ENCODE data around the gene ODR4. TPM values are rescaled to one million over a fixed set of nuclear protein-coding genes. Genes with fewer than 3 reads are reported as not detected.
"Not testable (repeated sequence)": the region's sequence is repeated elsewhere in the genome, so short reads cannot be mapped to it uniquely, and the experiment has no call there.

ODR4 gene
- total and polyA plus RNA-seq, 9 donors: 11.6 to 19.1 (median 15.4) TPM

GRCh38 chr1:186337554-186337953, 38.1 kb upstream of the ODR4 start:
- no peaks in the 10 kb centered on the region for H3K27me3 ChIP-seq
- H3K27ac ChIP-seq: no peak overlapping the region
- H3K4me3 ChIP-seq: no peak overlapping the region
- no peaks in the 10 kb centered on the region for H3K9me3 ChIP-seq
- H3K36me3 ChIP-seq: no peaks in the 10 kb centered on the region
- no peaks in the 10 kb centered on the region for H3K4me1 ChIP-seq (ENCODE audit: insufficient read depth)
- TF ChIP-seq CTCF (IDR thresholded peaks at IDR 0.05) (no peak), POLR2A (IDR thresholded peaks at IDR 0.05) (no peak), EP300 (IDR thresholded peaks at IDR 0.05) (no peak)
- intact Hi-C loops (cut with DNase I): no loop called here
- no peak for DNase-seq
- 66 to 84% (median 77%) methylated on average over 2 of the region's 2 CpGs for WGBS, 3 donors

- Histone ChIP-seq H3K27me3 (no peaks in the 10 kb centered on the region), H3K36me3 (no peaks in the 10 kb centered on the region)
- intact Hi-C loops (cut with DNase I): no loop called here
Measured at GRCh38 chr1:186340772-186341171, 34.9 kb upstream of the ODR4 start.

GRCh38 chr1:186347837-186348691, 27.6 kb upstream of the ODR4 start:
- H3K4me1 ChIP-seq (ENCODE audit: insufficient read depth); H3K27me3 ChIP-seq; DNase-seq; H3K36me3 ChIP-seq; H3K27ac ChIP-seq; H3K9me3 ChIP-seq; H3K4me3 ChIP-seq; intact Hi-C loops (cut with DNase I): not testable (repeated sequence)
- 90 to 93% (median 91%) methylated on average over 8 of the region's 8 CpGs for WGBS, 3 donors

More at GRCh38 chr1:186340772-186341171, 34.9 kb upstream of the ODR4 start:
- H3K9me3 ChIP-seq: no peaks in the 10 kb centered on the region
- DNase-seq: no peak
- 90% methylated on average over 5 of the region's 5 CpGs for WGBS, 3 donors
- TF ChIP-seq POLR2A (IDR thresholded peaks at IDR 0.05) (no peak), EP300 (IDR thresholded peaks at IDR 0.05) (no peak), CTCF (IDR thresholded peaks at IDR 0.05) (no peak)
- no peak overlapping the region for H3K27ac ChIP-seq
- no peaks in the 10 kb centered on the region for H3K4me1 ChIP-seq (ENCODE audit: insufficient read depth)
- no peak overlapping the region for H3K4me3 ChIP-seq

GRCh38 chr1:186374303-186375151, 1.1 kb upstream of the ODR4 start:
- Histone ChIP-seq H3K9me3 (no peaks in the 10 kb centered on the region), H3K4me1 (ENCODE audit: insufficient read depth) (peaks cover 4% of the 10 kb centered on the region), H3K4me3 (peak overlapping the region; percentile 90), H3K36me3 (no peaks in the 10 kb centered on the region), H3K27ac (peak overlapping the region; percentile 92), H3K27me3 (no peaks in the 10 kb centered on the region)
- TF ChIP-seq POLR2A (IDR thresholded peaks at IDR 0.05) (no peak), CTCF (IDR thresholded peaks at IDR 0.05) (no peak), EP300 (IDR thresholded peaks at IDR 0.05) (no peak)
- intact Hi-C loops (cut with DNase I): no loop called here
- DNase-seq: peak in 2 of 5 donors; percentile 13 to 15
- 0 to 1% (median 1%) methylated on average over 36 to 37 of the region's 37 CpGs for WGBS, 3 donors
